Endothelial cell of umbilical vein (primary cell): ENCODE results near the gene SOX11. TPM values are rescaled to one million over a fixed set of nuclear protein-coding genes. Genes with fewer than 3 reads are reported as not detected.

Experiments
- BruUV-seq: library from RNA; stranded (reverse); fragments of 400-500 nt; replicated peaks from 2 replicates; lab custom pipeline; 2021; lab: Mats Ljungman, UMichigan
- CTCF ChIA-PET: fragments of 300-600, 350-600 bp; sonication (Branson Sonifier 250); formaldehyde crosslinking; loops from one replicate; lab custom pipeline; 2021; ENCODE audit warnings: antibody characterized with exemption, inconsistent platforms; lab: Charles Lee
- POLR2A ChIA-PET: fragments of 300-600, 350-600 bp; sonication (Branson Sonifier 250); formaldehyde crosslinking; loops from one replicate; lab custom pipeline; 2021; ENCODE audit warnings: antibody characterized with exemption, inconsistent platforms; lab: Charles Lee
- DNase-seq: peaks from one replicate; pipeline ENCODE4 v3.0.0-alpha.2; 2011; ENCODE audit warnings: low read depth, low spot score
- FAIRE-seq: peaks from 2 replicates; lab custom pipeline; 2011; peaks lifted over from hg19 to GRCh38; lab: Jason Lieb, UNC
- H2AFZ ChIP-seq: 2 replicates; pipeline ENCODE4 v1.6.0; 2012; ENCODE audit warnings: low read depth, low read length, control low read depth, inconsistent platforms
- H3K27ac ChIP-seq: 2 replicates; pipeline ENCODE4 v1.5.1; 2011; ENCODE audit warnings: low read depth, mild to moderate bottlenecking, control low read depth, low read length, moderate library complexity; ENCODE audit not compliant: insufficient read depth
- H3K27me3 ChIP-seq, 2 experiments: 2 replicates each; pipeline versions ENCODE4 v1.6.0 to v1.6.1; 2011; ENCODE audit warnings: low read length in 2 of 2, mixed read lengths in 1 of 2; ENCODE audit not compliant: control insufficient read depth in 2 of 2, insufficient read depth in 2 of 2
- H3K36me3 ChIP-seq, 2 experiments: 2 replicates in 1 of 2; 3 replicates in 1 of 2; pipeline ENCODE4 v1.5.1; 2011; ENCODE audit warnings: low read length in 2 of 2, mild to moderate bottlenecking in 1 of 2, moderate library complexity in 1 of 2; ENCODE audit not compliant: control insufficient read depth in 2 of 2, insufficient read depth in 2 of 2; ENCODE audit errors: extremely low read depth in 1 of 2
- H3K4me1 ChIP-seq: 3 replicates; pipeline ENCODE4 v1.5.1; 2011; ENCODE audit warnings: mild to moderate bottlenecking, low read length; ENCODE audit not compliant: control insufficient read depth, insufficient read depth; ENCODE audit errors: extremely low read depth
- H3K4me2 ChIP-seq: 2 replicates; pipeline ENCODE4 v1.6.1; 2011; ENCODE audit warnings: low read length, control low read depth, mixed read lengths; ENCODE audit not compliant: insufficient read depth
- H3K4me3 ChIP-seq, 3 experiments: fragments of 200-600 bp in 1 of 3; sonication (generic), shearing (Covaris generic) in 1 of 3; replicated peaks in 1 of 3; 2 replicates each; pipeline ENCODE4 v1.5.1; 2011 to 2016; ENCODE audit warnings: control low read depth in 3 of 3, low read length in 3 of 3, mild to moderate bottlenecking in 2 of 3, inconsistent platforms in 1 of 3, low read depth in 1 of 3, moderate library complexity in 1 of 3; ENCODE audit not compliant: insufficient read depth in 1 of 3
- H3K79me2 ChIP-seq: 2 replicates; pipeline ENCODE4 v1.6.0; 2012; ENCODE audit warnings: low read length, inconsistent platforms; ENCODE audit not compliant: control insufficient read depth, insufficient read depth
- H3K9ac ChIP-seq: replicated peaks from 2 replicates; pipeline ENCODE3; 2011; ENCODE audit warnings: low read length, control low read depth; ENCODE audit not compliant: insufficient read depth; ENCODE audit errors: extremely low read depth
- H3K9me1 ChIP-seq: replicated peaks from 3 replicates; pipeline ENCODE4 v1.6.0; 2011; ENCODE audit warnings: mild to moderate bottlenecking, low read length; ENCODE audit not compliant: control insufficient read depth, insufficient read depth; ENCODE audit errors: extremely low read depth
- H3K9me3 ChIP-seq: replicated peaks from 2 replicates; pipeline ENCODE4 v1.5.1; 2012; ENCODE audit warnings: low read length, inconsistent platforms; ENCODE audit not compliant: control insufficient read depth, insufficient read depth
- H4K20me1 ChIP-seq: replicated peaks from 2 replicates; pipeline ENCODE3; 2011; ENCODE audit warnings: mild to moderate bottlenecking, low read length; ENCODE audit not compliant: control insufficient read depth, insufficient read depth; ENCODE audit errors: extremely low read depth
- CTCF ChIP-seq, 2 donors: IDR thresholded peaks; 1 replicate in 1 of 2; 2 replicates in 1 of 2; pipeline ENCODE4 v1.5.1; 2011; ENCODE audit warnings: low read length in 2 of 2, mild to moderate bottlenecking in 2 of 2, moderate library complexity in 2 of 2, control low read depth in 1 of 2, inconsistent platforms in 1 of 2, low read depth in 1 of 2; ENCODE audit not compliant: insufficient read depth in 1 of 2; ENCODE audit errors: extremely low read depth in 1 of 2
- EZH2 ChIP-seq: IDR thresholded peaks from 2 replicates; pipeline ENCODE4 v1.6.1; 2012; ENCODE audit warnings: borderline replicate concordance, low read depth, mild to moderate bottlenecking, moderate library complexity, low read length, inconsistent platforms; ENCODE audit not compliant: severe bottlenecking
- FOS ChIP-seq: IDR thresholded peaks from 2 replicates; pipeline ENCODE4 v1.6.1; 2011; ENCODE audit warnings: mild to moderate bottlenecking, low read length, moderate library complexity, borderline replicate concordance; ENCODE audit not compliant: insufficient read depth
- GATA2 ChIP-seq: IDR thresholded peaks from 2 replicates; pipeline ENCODE4 v1.7.0; 2011; ENCODE audit warnings: low read depth, mild to moderate bottlenecking, moderate library complexity, mixed read lengths, low read length; ENCODE audit not compliant: insufficient read length, insufficient read depth
- JUN ChIP-seq: IDR thresholded peaks from 2 replicates; pipeline ENCODE4 v1.6.1; 2011; ENCODE audit warnings: borderline replicate concordance, low read depth; ENCODE audit not compliant: insufficient read length, insufficient read depth
- MAX ChIP-seq: IDR thresholded peaks from 2 replicates; pipeline ENCODE4 v1.6.1; 2011; ENCODE audit not compliant: insufficient read depth, insufficient read length
- MYC ChIP-seq: IDR thresholded peaks from one replicate; pipeline ENCODE4 v1.6.1; 2011; ENCODE audit warnings: mild to moderate bottlenecking, low read depth, low read length
- POLR2A ChIP-seq: IDR thresholded peaks from 2 replicates; pipeline ENCODE4 v1.6.1; 2012; ENCODE audit warnings: low read depth, mild to moderate bottlenecking, control low read depth, low read length
- POLR2AphosphoS5 ChIP-seq: IDR thresholded peaks from 2 replicates; pipeline ENCODE4 v1.6.1; 2012; ENCODE audit warnings: low read depth, mild to moderate bottlenecking, control low read depth, low read length, moderate library complexity; ENCODE audit not compliant: insufficient read depth
- dilution Hi-C: fragments of 300-500 bp; cut with MboI; formaldehyde crosslinking; loops from one replicate; pipeline ENCODE4 v1.15.0; 2019; ENCODE audit warnings: low sequenced_read_pairs; ENCODE audit not compliant: extremely low pct_ligation_motif_present
- intact Hi-C: fragments of 100-400 bp; cut with micrococcal nuclease; formaldehyde crosslinking; loops from one replicate; pipeline ENCODE4 v1.10.0; 2022
- polyA plus RNA-seq, 4 experiments: library from polyadenylated mRNA; depleted of rRNA in 3 of 4; stranded (reverse) in 3 of 4; unstranded in 1 of 4; fragments of >200 nt; gene quantifications; 2 replicates each; pipeline versions ENCODE4 v1.2.1 to v1.2.3, GENCODE V29; 2011 to 2012; ENCODE audit warnings: missing spikeins in 1 of 4
- total RNA-seq: library from RNA; stranded (reverse); gene quantifications from 2 replicates; pipeline ENCODE4 v1.2.3, GENCODE V29; 2021

Gene SOX11
- total and polyA plus RNA-seq, 2 donors (not counting 3 experiments of a cell fraction or from before 2014, with no cell fraction given): not detected

- no peaks in the 10 kb centered on the region for H4K20me1 ChIP-seq
- no peak overlapping the region for H3K4me3 ChIP-seq
- H3K9ac ChIP-seq: no peak overlapping the region
- H2AFZ ChIP-seq: no peak overlapping the region
- FAIRE-seq (no peak), DNase-seq (no peak)
- no peaks in the 10 kb centered on the region for H3K4me1 ChIP-seq
- no peaks in the 10 kb centered on the region for H3K79me2 ChIP-seq
- H3K4me2 ChIP-seq: no peak overlapping the region
- dilution Hi-C loops (no loop called here), intact Hi-C loops (no loop called here)
- no peak for TF ChIP-seq EZH2
- no peak for TF ChIP-seq POLR2A
- no peak for TF ChIP-seq FOS
- TF ChIP-seq JUN: no peak
- no peak for TF ChIP-seq MYC
- no peak for TF ChIP-seq MAX
- TF ChIP-seq GATA2: no peak
- TF ChIP-seq CTCF (IDR thresholded peaks at IDR 0.05; ENCODE audit: extremely low read depth in 1 of 2, insufficient read depth in 1 of 2, low read depth in 1 of 2, low read length in 2 of 2): no peak
- no peak for TF ChIP-seq POLR2AphosphoS5
- BruUV-seq: no TSS peak
- no peak overlapping the region for H3K27ac ChIP-seq
- peaks cover 5% of the 10 kb centered on the region for H3K9me3 ChIP-seq
- POLR2A ChIA-PET: no interaction called here
- H3K36me3 ChIP-seq: no peaks in the 10 kb centered on the region
- CTCF ChIA-PET: no interaction called here
- H3K9me1 ChIP-seq: no peaks in the 10 kb centered on the region
- H3K27me3 ChIP-seq: no peaks in the 10 kb centered on the region
Observed at GRCh38 chr2:5730386-5730785, 38.2 kb downstream of the SOX11 start.
